Measurements from ENCODE around the gene SUMO2. TPM values are rescaled to one million over a fixed set of nuclear protein-coding genes. Genes with fewer than 3 reads are reported as not detected.

Gene SUMO2
- 351 TPM for total RNA-seq
- long read RNA-seq, transcript SUMO2-203 (4 exons, 490 nt): minor isoform, 6 of 216 reads
- long read RNA-seq, transcript SUMO2-202 (4 exons, 3,190 nt): major isoform, 196 of 216 reads
- long read RNA-seq, partial matches to known transcripts: 4 of 216 reads
- long read RNA-seq, other reads (novel, unspliced or antisense): 9 of 216 reads

- Histone ChIP-seq H3K4me1 (peaks cover 25% of the 10 kb centered on the region), H3K9me3 (no peaks in the 10 kb centered on the region), H3K36me3 (peaks cover 27% of the 10 kb centered on the region), H3K27me3 (ENCODE audit: low read depth) (no peaks in the 10 kb centered on the region), H3K4me3 (peak within 1 kb of the TSS; percentile 97), H3K27ac (peak within 1 kb of the TSS; percentile 98)
- intact Hi-C loops (cut with DNase I): no loop called here
- ATAC-seq (peak; percentile 95 to 98), DNase-seq (peak; percentile 96)
- TF ChIP-seq CTCF (IDR thresholded peaks at IDR 0.05): peak; percentile 6
Observed at GRCh38 chr17:75182569-75183436, at the start of gene SUMO2. Gene SUMO2 (minus strand): TSS chr17:75182959. CDS start chr17:75182834, 125 bp downstream.

GRCh38 chr17:75231741-75232464, 49.1 kb upstream of the SUMO2 start:
- Histone ChIP-seq H3K4me3 (no peak overlapping the region), H3K36me3 (peaks cover 98% of the 10 kb centered on the region), H3K4me1 (peaks cover 25% of the 10 kb centered on the region), H3K9me3 (no peaks in the 10 kb centered on the region), H3K27ac (no peak overlapping the region), H3K27me3 (ENCODE audit: low read depth) (no peaks in the 10 kb centered on the region)
- no peak for TF ChIP-seq CTCF (IDR thresholded peaks at IDR 0.05)
- intact Hi-C loops (cut with DNase I): no loop called here
- no peak for DNase-seq
- no peak for ATAC-seq

- Histone ChIP-seq H3K4me1 (peaks cover 25% of the 10 kb centered on the region), H3K27me3 (ENCODE audit: low read depth) (no peaks in the 10 kb centered on the region), H3K36me3 (peaks cover 98% of the 10 kb centered on the region), H3K4me3 (no peak overlapping the region), H3K9me3 (no peaks in the 10 kb centered on the region), H3K27ac (no peak overlapping the region)
- TF ChIP-seq CTCF (IDR thresholded peaks at IDR 0.05): no peak
- DNase-seq: no peak
- intact Hi-C loops (cut with DNase I): no loop called here
- ATAC-seq: no peak
Observed at GRCh38 chr17:75231071-75231470, 48.3 kb upstream of the SUMO2 start.

- TF ChIP-seq CTCF (IDR thresholded peaks at IDR 0.05): no peak
- Histone ChIP-seq H3K4me1 (peaks cover 25% of the 10 kb centered on the region), H3K27me3 (ENCODE audit: low read depth) (no peaks in the 10 kb centered on the region), H3K27ac (peak overlapping the region; percentile 75), H3K4me3 (no peak overlapping the region), H3K36me3 (peaks cover 98% of the 10 kb centered on the region), H3K9me3 (no peaks in the 10 kb centered on the region)
- DNase-seq (peak; percentile 63), ATAC-seq (peak; percentile 63 to 72)
- intact Hi-C loops (cut with DNase I): no loop called here
Observed at GRCh38 chr17:75228847-75229246, 46.1 kb upstream of the SUMO2 start.

- Histone ChIP-seq H3K27ac (peak overlapping the region; percentile 75), H3K36me3 (peaks cover 98% of the 10 kb centered on the region), H3K9me3 (no peaks in the 10 kb centered on the region), H3K27me3 (ENCODE audit: low read depth) (no peaks in the 10 kb centered on the region), H3K4me1 (peaks cover 25% of the 10 kb centered on the region), H3K4me3 (no peak overlapping the region)
- no peak for TF ChIP-seq CTCF (IDR thresholded peaks at IDR 0.05)
- DNase-seq: peak; percentile 71
- intact Hi-C loops (cut with DNase I): no loop called here
- ATAC-seq: peak; percentile 74 to 84
Observed at GRCh38 chr17:75228305-75228704, 45.5 kb upstream of the SUMO2 start.
